Neutrophil (primary cell): ENCODE results near the gene PRAMEF1.
"Not testable (repeated sequence)": the region's sequence is repeated elsewhere in the genome, so short reads cannot be mapped to it uniquely, and the experiment has no call there.

Experiments used
- H3K27ac ChIP-seq: fragments of 200-600 bp; sonication (generic); 2 replicates; pipeline ENCODE4 v1.5.1; 2016; ENCODE audit warnings: mild to moderate bottlenecking, moderate library complexity
- H3K27me3 ChIP-seq: fragments of 200-600 bp; sonication (generic); 2 replicates; pipeline ENCODE4 v1.6.0; 2016; ENCODE audit warnings: mild to moderate bottlenecking
- H3K36me3 ChIP-seq: fragments of 200-600 bp; sonication (generic); 2 replicates; pipeline ENCODE4 v1.5.1; 2017
- H3K4me1 ChIP-seq, 2 experiments: fragments of 200-600 bp in 1 of 2; sonication (generic) in 1 of 2; 1 replicate in 1 of 2; 2 replicates in 1 of 2; pipeline versions ENCODE4 v1.5.1 to v1.6.1; 2013 to 2016; ENCODE audit warnings: low read depth in 1 of 2, low read length in 1 of 2, mild to moderate bottlenecking in 1 of 2, moderate library complexity in 1 of 2; ENCODE audit not compliant: control insufficient read depth in 1 of 2, insufficient read depth in 1 of 2
- H3K4me3 ChIP-seq, 2 experiments: fragments of 200-600 bp in 1 of 2; sonication (generic) in 1 of 2; 1 replicate in 1 of 2; 2 replicates in 1 of 2; pipeline ENCODE4 v1.5.1; 2013 to 2016; ENCODE audit warnings: low read depth in 1 of 2, low read length in 1 of 2, mild to moderate bottlenecking in 1 of 2, moderate library complexity in 1 of 2
- H3K9me3 ChIP-seq: fragments of 200-600 bp; sonication (generic); 2 replicates; pipeline ENCODE4 v1.5.1; 2016
- TF ChIP-seq, protein P1 (sequence below): fragments of 200-600 bp; sonication (generic); IDR thresholded peaks from 2 replicates; pipeline ENCODE4 v1.5.1; 2016; ENCODE audit warnings: antibody characterized with exemption

Gene PRAMEF1, protein sequence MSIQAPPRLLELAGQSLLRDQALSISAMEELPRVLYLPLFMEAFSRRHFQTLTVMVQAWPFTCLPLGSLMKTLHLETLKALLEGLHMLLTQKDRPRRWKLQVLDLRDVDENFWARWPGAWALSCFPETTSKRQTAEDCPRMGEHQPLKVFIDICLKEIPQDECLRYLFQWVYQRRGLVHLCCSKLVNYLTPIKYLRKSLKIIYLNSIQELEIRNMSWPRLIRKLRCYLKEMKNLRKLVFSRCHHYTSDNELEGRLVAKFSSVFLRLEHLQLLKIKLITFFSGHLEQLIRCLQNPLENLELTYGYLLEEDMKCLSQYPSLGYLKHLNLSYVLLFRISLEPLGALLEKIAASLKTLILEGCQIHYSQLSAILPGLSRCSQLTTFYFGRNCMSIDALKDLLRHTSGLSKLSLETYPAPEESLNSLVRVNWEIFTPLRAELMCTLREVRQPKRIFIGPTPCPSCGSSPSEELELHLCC

DNA sequence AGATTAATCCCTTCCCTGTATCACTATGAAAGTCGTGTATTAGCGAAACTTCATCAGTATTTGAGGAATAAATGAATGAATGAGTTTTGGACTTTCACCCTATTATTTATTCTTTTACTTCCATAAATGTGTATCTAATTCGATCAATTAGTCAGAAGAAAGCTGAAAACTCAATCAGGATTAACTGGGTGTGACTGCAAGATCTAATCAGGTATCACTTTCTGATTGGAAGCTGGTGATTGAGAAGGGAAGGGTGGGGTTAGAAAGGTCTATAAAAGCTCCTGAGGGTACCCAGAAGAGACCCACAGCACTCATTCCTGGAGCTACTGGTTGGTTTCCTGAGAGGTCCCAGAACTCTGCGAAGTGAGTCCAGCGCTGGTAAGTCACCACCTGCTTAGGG lies at the start of gene PRAMEF1:
Gene PRAMEF1, plus strand, starts transcription at position 301 of the 400 bp plus-strand sequence. CDS start 1,831 bp downstream, outside the sequence.
- H3K27me3 ChIP-seq, H3K36me3 ChIP-seq, H3K4me1 ChIP-seq, H3K27ac ChIP-seq, H3K9me3 ChIP-seq, H3K4me3 ChIP-seq: not testable (repeated sequence)

DNA sequence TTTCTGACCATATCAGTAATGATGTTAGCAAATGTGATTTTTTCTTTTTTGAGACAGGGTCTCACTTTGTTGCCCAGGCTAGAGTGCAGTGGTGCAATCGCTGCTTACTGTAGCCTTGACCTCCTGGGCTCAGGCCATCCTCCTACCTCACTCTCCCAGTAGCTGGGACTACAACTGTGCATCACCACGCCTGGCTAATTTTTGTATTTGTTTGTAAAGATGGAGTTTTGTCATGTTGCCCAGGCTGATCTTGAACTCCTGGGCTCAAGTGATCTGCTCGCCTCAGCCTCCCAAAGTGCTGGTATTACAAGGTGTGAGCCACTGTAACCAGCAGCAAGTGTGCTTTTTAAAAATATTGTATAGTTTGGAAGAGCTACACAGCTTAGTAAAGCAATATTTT lies 49.3 kb upstream of the PRAMEF1 start:
- Histone ChIP-seq H3K9me3 (no peaks in the 10 kb centered on the region), H3K4me1 (no peaks in the 10 kb centered on the region), H3K27me3 (peaks cover 24% of the 10 kb centered on the region), H3K4me3 (no peak overlapping the region), H3K27ac (no peak overlapping the region), H3K36me3 (no peaks in the 10 kb centered on the region)
- TF ChIP-seq, protein P1, sequence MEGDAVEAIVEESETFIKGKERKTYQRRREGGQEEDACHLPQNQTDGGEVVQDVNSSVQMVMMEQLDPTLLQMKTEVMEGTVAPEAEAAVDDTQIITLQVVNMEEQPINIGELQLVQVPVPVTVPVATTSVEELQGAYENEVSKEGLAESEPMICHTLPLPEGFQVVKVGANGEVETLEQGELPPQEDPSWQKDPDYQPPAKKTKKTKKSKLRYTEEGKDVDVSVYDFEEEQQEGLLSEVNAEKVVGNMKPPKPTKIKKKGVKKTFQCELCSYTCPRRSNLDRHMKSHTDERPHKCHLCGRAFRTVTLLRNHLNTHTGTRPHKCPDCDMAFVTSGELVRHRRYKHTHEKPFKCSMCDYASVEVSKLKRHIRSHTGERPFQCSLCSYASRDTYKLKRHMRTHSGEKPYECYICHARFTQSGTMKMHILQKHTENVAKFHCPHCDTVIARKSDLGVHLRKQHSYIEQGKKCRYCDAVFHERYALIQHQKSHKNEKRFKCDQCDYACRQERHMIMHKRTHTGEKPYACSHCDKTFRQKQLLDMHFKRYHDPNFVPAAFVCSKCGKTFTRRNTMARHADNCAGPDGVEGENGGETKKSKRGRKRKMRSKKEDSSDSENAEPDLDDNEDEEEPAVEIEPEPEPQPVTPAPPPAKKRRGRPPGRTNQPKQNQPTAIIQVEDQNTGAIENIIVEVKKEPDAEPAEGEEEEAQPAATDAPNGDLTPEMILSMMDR: no peak

DNA sequence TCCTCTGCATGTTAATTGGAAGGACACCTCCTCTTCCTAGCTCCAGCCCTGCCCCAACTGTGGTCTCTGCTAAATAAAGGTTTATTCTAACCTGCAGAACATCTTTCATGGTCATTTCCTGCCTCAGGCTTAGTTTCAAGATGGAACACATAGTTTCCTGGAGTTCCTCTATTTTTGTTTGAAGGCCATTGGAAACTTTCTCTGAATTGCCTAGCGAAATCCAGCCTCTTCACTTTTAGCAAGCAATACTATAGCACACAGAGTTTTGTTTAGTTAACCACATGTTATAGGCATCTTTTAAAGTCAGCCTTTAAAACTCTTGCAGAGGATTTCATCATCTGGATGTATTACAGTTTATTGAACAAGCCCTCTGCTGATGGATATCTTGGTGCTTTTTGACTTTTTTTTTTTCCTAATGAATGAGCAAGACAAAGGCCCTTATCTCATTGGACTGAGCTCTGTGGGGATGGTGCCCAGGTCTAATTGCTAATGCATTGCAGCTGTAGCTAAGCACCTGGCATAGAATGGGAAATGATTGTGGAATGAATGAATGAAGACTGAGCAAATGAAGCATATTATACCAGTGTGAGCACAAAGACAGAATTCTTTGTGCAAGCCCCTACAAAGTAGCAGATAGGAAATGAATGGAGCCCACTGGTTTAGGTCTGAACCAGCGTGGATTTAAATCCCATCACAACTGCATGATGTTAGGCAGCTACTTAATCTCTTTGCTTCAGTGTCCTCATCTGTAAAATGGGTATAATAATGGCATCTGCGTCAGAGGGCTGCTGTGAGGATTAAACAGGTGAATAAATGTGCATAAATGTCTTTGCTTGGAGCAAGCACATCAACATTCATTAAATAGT lies 45.8 kb upstream of the PRAMEF1 start:
- Histone ChIP-seq H3K9me3 (peaks cover 14% of the 10 kb centered on the region), H3K4me3 (no peak overlapping the region), H3K27me3 (peaks cover 10% of the 10 kb centered on the region), H3K27ac (no peak overlapping the region), H3K36me3 (no peaks in the 10 kb centered on the region), H3K4me1 (no peaks in the 10 kb centered on the region)
- TF ChIP-seq, protein P1: no peak

DNA sequence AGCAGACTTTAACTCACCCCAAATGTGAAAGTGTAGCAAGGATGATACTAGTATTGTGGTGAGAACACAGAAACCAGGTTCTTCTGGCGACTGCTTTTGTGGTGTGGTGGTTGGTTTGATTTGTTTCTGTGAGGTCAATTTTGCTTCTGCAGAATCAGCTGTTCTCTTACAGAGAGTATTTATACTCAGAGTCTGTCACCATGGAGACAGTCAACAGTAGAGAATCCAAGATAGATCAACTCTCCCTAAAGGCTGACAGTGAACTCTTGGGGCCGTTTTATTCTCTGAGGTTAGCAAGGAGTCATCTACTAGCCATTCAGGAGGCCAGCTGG lies 45.2 kb upstream of the PRAMEF1 start, which contains the start of gene CFAP107:
Gene CFAP107, plus strand, starts transcription at position 209 of the 332 bp plus-strand sequence. CDS start 231 bp downstream, outside the sequence.
- H3K4me1 ChIP-seq: no peaks in the 10 kb centered on the region
- peaks cover 10% of the 10 kb centered on the region for H3K27me3 ChIP-seq
- H3K27ac ChIP-seq: no peak within 1 kb of the TSS
- no peaks in the 10 kb centered on the region for H3K36me3 ChIP-seq
- H3K9me3 ChIP-seq: peaks cover 14% of the 10 kb centered on the region
- TF ChIP-seq, protein P1: no peak
- no peak within 1 kb of the TSS for H3K4me3 ChIP-seq

DNA sequence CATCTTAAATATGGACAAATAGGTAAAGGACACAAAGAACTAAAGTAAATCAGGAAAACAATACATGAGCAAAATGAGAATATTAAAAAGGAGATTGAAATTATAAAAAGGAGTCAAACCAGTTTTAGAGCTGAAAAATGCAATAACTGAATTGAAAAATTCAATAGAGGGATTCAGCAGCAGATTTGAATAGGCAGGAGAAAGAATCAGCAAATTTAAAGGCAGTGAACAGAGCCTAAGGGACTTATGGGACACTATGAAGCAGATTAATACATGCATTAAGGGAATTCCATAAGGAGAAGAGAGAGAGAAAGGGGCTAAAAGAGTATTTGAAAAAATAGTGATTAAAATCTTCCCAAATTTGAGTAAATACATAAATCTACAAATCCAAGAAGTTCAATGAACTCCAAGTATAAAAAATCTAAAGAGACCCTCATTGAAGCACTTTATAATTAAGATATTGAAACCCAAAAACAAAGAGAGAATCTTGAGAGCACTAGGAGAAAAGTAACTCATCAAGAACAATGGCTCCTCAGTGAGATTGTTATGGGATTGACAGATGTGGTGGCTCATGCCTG lies 42.3 kb upstream of the PRAMEF1 start:
- TF ChIP-seq, protein P1: no peak
- Histone ChIP-seq H3K27ac (no peak overlapping the region), H3K4me3 (no peak overlapping the region), H3K27me3 (peaks cover 19% of the 10 kb centered on the region), H3K36me3 (no peaks in the 10 kb centered on the region), H3K4me1 (no peaks in the 10 kb centered on the region), H3K9me3 (peaks cover 14% of the 10 kb centered on the region)
